HG02943 (cell line): ENCODE results near the gene MLST8.
A peak's percentile ranks its signal among the peaks of the same experiment; 100 is the strongest.

ENCODE experiments used
- ATAC-seq: cut with Tn5 transposase; IDR thresholded peaks from one replicate; pipeline ENCODE4 v1.9.1; 2021; ENCODE audit warnings: mild to moderate bottlenecking, low read depth, moderate library complexity; ENCODE audit not compliant: unreplicated experiment

The MLST8 gene, protein sequence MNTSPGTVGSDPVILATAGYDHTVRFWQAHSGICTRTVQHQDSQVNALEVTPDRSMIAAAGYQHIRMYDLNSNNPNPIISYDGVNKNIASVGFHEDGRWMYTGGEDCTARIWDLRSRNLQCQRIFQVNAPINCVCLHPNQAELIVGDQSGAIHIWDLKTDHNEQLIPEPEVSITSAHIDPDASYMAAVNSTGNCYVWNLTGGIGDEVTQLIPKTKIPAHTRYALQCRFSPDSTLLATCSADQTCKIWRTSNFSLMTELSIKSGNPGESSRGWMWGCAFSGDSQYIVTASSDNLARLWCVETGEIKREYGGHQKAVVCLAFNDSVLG

DNA sequence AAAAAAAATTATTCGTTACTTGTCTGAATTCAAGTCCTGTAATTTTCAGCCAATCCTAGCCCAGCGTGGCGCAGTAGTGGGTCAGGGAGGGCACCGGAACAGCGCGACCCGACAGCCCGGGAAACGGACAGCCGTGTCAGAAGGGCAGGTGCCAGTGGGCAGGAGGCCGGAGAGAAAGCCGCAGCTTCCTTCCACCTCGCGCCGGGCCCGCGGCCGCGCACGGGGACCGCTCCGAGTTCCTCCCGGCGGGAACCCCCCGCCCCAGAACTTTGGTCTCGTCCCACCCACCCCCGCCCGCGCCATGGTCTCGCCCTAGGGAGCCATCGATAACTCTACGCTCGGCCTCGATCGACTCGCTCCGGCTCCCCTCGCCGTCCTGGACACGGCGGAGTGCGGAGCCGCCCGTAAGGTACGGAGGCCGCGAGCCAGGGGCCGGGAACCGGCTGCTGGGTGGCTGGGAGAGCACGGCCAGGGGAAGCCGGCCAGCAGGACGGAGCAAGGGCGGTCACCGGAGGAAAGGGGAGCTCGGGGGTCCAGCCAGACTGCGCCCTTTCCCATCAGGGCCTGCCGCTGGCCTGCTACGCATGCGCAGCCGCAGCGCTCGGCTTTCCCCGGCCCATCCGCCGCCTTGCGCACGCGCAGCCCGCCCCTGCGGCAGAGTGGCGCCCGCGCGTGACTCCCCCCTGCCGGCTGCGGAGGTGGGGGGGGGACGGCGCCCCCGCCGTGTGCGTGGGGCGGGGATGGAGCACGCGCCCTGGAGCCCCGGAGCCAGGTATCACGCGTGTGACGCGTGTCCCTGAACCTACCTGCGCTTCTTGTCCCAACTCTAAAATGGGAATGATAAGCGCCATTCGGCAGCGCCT lies at the start of gene MLST8:
MLST8 (plus strand) TSS at position 351 of the 863 bp plus-strand sequence. CDS start 632 bp downstream, outside the sequence.
- ATAC-seq, result peak; percentile 75

DNA sequence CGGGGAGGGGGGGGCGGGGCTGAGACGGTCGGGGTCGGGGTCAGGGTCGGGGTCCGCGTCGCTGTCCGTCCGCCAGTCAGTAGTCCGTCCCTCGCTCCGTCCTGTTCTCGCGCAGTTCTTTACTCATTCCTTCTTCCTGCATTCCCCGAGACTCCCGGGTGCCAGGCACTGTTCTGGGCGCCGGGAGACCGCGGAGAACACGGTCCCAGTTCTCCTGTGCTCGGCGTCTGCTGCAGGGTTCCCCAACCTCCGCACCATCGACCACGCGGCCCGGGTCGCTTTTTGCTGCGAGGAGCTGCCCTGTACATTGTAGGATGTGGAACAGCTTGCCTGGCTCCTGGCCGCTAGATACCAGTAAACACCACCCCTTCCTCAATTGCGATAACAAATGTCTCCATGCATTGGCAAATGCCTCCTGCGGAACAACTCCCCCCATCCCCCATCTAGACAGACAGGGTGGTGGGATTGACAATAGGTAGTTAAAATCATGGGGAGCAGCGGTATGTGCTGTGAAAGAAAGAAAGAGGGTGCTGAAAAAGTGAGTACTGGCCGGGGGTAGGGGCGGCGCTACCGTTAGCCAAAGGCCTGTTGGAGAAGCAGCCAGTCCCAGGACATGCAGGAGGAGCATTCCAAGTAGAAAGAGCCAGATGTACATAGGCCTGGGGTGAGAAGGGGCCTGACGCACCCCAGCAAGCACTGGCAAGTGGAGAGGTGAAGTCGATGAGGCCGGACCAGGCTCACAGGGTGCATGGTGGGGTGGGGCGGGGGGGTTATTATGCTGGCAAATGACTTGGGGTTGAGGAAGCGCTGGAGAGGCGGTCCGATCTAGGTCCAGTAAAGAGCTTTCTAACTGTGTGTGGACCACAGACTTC lies 49.0 kb upstream of the MLST8 start:
- ATAC-seq, result no peak

DNA sequence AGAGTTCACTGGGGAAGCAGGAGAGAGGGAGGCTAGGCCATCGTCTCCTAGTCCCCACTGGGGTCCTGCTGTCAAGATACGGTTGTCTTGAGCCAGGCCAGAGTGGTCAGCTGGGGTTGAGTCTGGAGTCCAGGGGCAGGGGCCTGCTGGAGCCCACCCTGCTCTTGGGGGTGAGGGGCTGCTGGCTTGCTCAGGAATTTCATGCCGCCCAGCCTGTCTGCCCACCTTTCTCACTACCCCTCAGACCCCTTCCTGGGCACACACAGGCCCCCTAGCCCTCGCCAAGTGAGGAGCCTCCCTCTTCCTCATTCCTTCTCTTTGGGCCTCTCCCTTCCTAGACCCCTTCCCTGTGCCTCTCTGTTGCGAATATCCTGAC lies 48.4 kb upstream of the MLST8 start:
- ATAC-seq, result no peak

DNA sequence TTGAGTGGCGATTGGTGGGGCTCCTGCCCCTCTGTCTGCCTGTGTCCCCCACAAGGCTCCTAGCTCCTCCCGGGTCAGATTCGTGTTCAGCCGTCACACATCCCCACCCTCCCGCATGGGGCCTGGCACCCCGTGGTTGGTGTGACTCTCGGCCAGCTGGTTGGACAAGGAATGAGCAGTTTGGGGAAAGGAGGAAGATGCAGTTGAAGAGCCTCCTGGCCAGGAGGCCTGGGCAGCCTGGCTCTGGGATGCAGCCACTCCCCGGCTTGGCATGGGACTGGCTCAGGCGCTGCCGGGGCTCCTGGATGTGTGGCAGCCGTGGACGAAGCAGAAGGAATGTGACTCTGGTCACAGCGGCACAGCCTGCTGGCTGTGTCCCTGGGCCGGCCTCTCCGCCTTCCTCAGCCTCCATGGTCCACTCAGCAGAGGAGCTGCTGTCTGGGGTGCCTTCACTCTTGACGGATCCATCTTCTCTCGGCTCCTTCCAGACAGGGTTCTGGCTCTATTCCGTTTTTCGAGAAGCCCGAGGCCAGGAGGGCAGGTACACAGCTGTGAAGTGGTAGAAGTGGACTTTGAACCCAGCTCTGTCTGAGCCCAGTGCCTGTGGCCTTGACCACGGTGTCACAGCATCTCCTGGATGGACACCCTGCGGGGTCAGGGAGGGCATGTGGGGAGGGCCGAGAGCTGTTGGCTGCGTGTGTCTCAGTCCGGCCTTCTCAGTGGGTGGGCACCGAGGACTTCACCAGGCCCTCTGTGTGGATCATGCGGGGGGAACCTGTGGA lies 47.6 kb upstream of the MLST8 start:
- ATAC-seq, result no peak

DNA sequence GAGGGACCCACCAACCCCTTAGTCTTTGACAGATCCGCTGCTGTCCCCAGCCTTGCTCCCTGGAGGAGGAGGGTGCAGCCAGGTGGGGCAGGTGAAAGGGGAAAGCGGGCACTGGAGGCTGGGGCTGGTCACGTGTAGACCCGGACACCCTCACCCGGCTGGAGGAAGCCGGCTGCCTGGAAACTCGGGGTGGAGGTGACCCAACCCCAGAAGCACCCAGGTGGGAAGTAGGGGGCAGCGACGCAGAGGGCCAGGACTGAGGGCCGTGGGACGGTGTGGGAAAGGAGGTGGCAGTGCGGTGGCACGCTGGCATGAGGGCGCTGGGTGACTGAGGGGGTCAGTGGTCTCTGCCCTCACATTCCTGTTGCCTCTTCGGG lies 47.0 kb upstream of the MLST8 start:
- no peak for ATAC-seq

DNA sequence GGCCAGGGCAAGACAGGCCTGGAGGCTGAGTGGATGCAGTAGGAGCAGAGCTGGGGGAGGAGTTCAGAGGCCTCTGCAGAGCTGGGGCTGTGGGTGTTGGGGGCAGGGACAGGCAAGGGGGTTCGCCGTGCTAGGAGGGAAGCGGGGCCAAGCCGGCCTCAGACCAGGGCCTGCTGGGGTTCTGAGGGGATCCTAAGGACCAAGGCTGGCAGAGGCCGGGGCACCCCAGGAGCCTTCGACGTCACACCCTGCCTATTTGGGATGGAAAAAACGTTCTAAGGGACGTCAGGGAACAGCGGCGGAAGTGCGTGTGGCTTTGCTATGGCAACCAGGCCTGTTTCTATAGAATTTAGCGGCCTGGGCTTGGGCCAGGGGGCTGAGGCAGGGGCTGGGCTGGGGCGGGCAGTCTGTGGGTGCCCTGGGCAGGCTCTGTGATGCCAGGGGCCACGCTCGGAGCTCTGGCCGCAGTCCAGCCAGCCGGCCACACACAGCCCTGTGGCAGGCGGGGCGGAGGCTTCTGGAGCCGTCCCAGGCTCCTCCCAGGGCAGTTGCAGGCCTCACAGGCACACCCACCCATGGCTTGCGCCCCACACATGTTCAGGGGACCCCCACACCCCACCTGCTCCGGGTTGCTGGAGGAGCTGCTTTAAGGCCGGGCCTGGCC lies 45.9 kb upstream of the MLST8 start:
- no peak for ATAC-seq

DNA sequence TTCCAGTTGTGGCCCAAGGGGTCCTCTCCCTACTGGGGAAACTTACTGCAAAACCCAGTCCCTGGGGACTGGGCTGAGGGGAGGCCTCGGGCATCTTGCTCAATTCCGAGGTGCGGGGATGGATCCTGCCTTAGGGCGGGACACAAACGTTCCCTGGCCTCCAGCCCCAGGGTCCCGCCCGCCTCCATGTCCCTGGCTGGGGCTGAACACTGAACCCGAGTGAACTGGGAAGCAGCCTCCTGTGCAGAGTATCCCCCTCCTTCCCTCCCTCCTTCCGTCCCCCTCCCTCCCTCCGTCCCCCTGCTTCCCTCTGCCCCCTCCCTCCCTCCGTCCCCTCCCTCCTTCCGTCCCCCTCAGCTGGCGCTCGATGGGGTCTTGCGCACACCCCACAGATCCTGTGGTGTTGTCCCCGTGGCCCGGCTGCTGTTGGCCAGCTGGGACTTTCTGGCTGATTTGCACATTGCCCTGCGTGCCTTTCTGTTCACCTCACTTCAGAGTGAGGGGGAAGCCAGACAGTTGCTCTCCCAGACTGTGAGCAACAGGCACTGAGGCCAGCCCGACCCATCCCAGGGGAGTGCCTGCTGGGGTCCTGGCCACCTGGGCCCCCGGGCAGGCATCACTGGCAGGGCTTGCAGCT lies 44.2 kb upstream of the MLST8 start:
- no peak for ATAC-seq

DNA sequence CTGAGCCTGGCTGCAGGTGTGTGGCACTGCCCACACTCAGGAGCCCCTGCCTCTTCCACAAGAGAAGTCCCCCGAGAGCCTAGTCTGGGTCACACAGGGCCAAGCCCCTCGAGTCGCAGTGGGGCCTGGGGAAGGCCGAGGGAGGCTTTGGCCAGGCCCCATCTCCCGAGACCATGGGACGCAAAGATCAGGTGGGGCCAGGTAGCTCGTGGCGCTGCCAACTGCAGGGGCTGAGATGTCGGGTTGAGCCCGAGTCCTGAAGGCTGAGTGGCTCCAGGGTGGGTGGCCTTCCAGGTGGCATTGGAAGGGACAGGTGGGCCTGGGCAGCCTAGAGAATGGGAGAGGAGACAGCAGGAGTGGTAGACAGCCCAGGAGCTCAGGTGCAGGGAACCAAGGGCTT lies 43.3 kb upstream of the MLST8 start:
- ATAC-seq, result no peak

DNA sequence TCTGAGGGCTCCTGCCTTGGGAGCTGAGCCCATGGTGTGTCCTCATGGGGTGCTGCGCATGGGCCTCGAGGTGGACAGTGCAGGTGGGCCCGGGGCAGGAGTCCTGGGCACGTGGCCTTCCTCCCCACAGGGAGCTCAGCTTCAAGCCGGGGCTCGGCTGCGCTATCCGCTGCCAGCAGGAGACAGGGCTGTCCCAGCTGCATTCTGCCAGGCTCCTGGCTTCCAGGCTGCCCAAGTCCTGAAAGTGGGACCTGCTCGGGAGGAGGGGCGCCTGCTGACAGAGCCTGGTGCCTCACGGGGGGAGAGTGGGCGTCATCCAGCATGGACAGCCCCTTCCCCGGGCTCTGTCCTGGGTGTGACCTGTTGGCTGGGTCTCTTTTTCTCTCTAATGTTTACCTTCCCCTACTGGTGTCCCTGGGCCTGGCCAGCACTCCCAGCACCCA lies 42.6 kb upstream of the MLST8 start:
- no peak for ATAC-seq

DNA sequence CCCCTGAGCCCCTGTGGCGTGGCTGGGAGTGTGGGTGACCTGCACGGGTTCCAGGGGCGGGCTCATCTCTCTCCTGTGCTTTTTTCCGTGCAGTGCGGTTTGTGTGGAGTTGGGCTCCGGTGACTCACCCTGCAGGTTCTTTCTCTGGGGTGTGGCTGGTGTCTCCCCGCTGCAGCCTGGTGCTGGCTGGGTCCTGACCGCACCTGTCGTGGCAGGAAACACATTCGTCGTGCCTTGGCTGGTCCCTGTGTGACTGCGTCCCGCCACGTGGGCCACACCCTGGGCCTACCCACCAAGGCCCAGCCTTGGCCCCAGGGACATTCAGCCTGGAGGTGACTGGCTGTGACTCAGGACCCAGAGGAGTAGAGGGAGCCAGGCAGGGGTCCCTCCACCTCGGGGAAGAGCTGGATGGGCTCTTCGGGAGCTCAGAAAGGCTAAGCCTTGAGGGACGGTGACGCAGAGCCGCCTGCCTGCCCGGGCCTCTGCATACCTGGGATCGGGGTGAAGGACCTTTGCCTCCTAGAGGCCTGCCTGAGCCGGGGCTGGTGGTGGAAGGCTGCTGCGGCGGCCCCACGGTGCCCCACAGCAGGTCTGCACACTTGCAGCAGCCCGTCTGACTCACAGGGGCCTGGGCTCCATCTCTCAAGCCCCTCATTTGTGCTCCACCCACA lies 41.9 kb upstream of the MLST8 start:
- no peak for ATAC-seq

DNA sequence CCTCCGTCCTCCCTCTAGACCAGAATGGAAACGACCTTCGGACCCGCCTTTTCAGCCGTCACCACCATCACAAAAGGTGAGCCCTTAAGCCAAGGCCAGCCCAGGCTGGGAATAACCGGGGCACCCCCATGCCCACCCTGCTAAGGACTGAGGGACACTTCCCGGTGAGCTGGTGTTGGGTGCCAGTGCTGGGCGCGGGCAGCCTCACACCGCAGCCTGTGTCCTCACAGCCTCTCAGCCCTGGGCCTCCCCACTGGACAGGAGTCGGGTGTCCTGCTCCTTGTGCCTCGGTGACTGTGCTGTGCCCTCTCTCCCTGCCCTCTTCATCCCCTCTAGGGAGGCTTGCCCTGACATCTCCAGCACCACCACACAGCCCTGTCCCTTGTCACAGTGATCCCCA lies 39.4 kb upstream of the MLST8 start:
- no peak for ATAC-seq

DNA sequence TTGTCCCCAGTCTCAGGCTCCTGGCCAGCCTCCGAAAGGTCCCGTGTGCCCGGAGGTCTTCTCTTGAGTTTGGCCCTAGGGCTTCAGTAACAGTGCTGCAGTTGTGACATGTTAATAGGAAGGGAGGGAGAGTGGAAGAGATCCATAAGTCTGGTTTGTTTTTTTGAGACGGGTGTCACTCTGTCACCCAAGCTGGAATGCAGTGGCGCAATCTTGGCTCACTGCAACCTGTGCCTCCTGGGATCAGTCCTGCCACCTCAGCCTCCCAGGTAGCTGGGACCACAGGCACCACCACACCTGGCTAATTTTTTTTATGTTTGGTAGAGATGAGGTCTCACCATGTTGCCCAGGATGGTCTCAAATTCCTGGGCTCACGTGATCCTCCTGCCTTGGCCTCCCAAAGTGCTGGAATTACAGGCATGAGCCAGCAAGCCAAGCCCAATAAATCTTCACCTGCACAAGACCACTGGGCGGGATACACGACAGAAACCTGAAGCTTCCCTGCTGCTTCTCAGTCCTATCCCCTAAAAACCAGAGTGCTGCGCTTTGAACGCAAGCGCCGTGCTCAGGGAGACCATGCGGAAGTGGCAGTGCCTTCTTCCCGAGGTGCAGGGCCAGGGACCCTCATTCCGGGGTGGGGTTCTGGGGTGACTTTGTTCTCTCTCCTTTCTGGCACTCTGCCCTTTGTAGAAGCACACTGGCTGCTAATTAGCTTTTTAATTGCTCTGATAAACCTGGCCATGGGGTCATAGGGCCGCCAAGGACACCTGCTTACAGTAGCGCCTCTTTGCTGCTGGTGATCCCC lies 38.8 kb upstream of the MLST8 start:
- ATAC-seq, result no peak

DNA sequence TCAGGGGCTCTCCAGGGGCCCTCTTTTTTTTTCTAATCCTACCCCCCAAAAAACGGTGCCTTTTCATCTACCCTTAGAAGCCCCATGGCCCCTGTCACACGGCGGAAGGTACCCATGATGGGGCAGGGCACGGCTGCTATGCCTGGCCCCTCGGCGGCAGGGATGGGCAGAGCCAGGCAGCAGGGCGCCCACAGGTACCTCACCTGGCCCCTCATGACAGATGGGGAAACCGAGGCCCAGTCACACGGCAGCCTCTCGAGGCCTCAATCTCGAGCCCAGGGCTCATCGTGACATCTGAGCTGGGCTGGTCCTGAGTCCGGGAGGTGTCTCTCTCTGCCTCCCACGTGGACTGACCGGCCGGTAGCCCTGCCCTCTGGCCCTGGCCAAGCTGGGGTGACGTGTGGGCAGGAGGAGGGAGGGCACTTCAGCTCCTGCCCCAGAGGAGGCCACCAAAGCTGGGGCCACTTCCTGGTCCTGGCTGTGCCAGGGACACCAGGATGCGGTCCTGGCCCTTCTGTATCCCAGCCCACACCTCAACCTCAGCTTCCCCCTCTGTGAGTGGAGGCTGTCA lies 38.1 kb upstream of the MLST8 start:
- ATAC-seq, result no peak

DNA sequence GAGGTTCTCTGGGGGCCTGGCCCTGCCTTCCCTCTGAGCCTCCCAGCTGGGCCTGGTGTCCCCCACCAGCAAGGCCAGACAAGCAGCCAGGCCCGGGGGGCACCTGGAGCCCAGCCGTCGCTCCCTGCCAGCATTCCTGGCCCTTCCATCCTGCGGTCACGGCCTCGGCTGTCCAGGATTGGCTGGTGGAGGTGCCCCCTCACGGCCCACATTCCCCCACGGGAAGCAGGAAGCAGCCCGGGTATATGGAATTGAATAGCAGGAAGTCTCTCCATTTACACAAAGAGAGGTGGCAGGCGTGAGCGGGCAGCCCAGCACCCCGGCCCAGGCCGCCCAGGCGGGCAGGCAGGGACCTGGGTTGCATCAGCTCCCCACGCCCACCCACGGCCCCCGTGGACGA lies 35.2 kb upstream of the MLST8 start:
- no peak for ATAC-seq

DNA sequence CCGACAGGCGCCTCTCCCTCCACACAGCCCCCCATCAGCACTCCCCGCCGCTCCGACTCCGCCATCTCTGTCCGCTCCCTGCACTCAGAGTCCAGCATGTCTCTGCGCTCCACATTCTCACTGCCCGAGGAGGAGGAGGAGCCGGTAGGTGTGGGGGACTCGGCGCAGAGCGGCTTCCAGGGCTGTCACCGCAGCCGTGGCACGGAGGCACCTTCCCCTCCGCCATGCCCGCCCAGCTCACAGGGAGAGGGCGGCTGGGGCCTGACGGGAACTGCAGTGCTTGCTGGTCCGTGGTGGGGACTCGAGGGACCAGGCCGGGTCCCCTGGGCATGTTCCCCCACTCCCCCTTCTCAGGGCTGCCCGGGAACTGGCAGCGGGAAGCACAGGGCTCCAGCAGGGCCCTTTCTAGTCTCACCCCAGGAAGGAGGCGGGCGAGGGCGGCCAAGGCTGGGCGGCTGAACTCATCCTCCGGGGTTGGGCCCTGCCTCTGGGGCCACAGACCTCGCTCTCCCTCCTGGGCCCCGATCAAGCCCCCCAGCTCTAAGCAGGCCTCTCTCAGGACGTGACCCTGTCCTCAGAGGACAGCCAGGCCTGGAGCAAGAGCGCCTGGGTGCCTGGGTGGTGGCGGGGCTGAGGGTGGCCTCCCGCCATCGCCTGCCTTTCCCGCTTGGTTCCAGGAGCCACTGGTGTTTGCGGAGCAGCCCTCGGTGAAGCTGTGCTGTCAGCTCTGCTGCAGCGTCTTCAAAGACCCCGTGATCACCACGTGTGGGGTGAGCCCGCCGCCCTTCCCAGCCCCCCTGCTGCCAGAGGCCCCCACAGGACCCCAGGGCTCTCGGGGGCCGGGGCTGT lies 34.4 kb upstream of the MLST8 start:
- ATAC-seq, result no peak

DNA sequence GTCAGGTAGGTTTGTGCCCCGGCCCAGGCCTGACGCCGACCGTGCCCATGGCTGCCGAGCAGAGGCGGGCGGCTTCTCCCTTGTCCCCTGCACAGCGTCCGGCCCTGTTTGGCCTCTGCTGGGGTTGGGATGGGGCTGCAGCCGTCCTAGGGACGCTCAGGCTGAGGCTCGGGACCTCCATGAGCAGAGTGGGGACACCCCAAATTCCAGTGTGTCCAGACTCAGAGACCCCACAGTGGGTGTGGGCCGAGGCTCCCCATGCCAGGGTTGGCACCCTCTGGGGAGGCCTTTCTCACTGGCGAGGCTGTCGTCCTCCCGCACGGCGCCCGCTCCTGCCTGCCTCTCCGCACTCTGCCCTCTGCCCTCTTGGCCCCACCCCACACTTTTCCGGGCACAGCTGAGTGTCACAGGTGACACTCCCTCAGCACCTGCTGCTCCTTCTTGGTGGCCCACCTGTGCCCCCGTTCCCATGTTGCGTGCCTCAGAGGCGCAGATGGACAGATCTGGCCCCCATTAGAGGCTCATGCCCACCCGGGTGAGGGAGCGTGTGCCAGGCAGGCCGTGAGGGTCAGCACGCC lies 33.6 kb upstream of the MLST8 start:
- ATAC-seq, result no peak
